CD8-positive, alpha-beta memory T cell (primary cell): ENCODE measurements around the gene OR51S1. TPM values are rescaled to one million over a fixed set of nuclear protein-coding genes. Genes with fewer than 3 reads are reported as not detected.

Experiments used
- CTCF ChIA-PET: fragments of 350-600 bp; sonication (Branson Sonifier 250); formaldehyde crosslinking; loops from one replicate; lab custom pipeline; 2021; ENCODE audit warnings: antibody characterized with exemption; lab: Charles Lee
- POLR2A ChIA-PET: fragments of 350-600 bp; sonication (Branson Sonifier 250); formaldehyde crosslinking; loops from one replicate; lab custom pipeline; 2021; ENCODE audit warnings: antibody characterized with exemption; lab: Charles Lee
- DNase-seq, 5 donors: peaks; one replicate each; pipeline versions ENCODE4 v3.0.0 to v3.0.0-alpha.2; 2020 to 2022; ENCODE audit warnings: mixed read lengths in 1 of 5
- H3K27ac ChIP-seq: one replicate; pipeline ENCODE4 v1.7.0; 2013; ENCODE audit warnings: low read depth, mild to moderate bottlenecking, low read length, moderate library complexity
- H3K27me3 ChIP-seq: 2 replicates; pipeline ENCODE4 v1.7.0; 2013; ENCODE audit warnings: low read length, mild to moderate bottlenecking; ENCODE audit not compliant: insufficient read depth, poor library complexity, severe bottlenecking
- H3K36me3 ChIP-seq: 2 replicates; pipeline ENCODE4 v1.7.0; 2013; ENCODE audit warnings: mild to moderate bottlenecking, low read length, moderate library complexity; ENCODE audit not compliant: insufficient read depth
- H3K4me1 ChIP-seq: 2 replicates; pipeline ENCODE4 v1.7.0; 2013; ENCODE audit warnings: mild to moderate bottlenecking, low read length, moderate library complexity; ENCODE audit not compliant: insufficient read depth
- H3K4me3 ChIP-seq: 2 replicates; pipeline ENCODE4 v1.7.0; 2013; ENCODE audit warnings: mild to moderate bottlenecking, low read length
- H3K9me3 ChIP-seq: 2 replicates; pipeline ENCODE4 v1.7.0; 2013; ENCODE audit warnings: mild to moderate bottlenecking, low read length
- H3K27ac Mint-ChIP-seq, 8 donors: one replicate each; pipeline ENCODE4 v1.8.0; 2020 to 2021; ENCODE audit warnings: mixed read lengths in 8 of 8, mild to moderate bottlenecking in 6 of 8, inconsistent platforms in 3 of 8, moderate library complexity in 3 of 8
- H3K27me3 Mint-ChIP-seq, 2 donors: one replicate each; pipeline ENCODE4 v1.8.0; 2020 to 2021; ENCODE audit warnings: mixed read lengths in 2 of 2, mild to moderate bottlenecking in 1 of 2, moderate library complexity in 1 of 2
- H3K36me3 Mint-ChIP-seq, 3 donors: one replicate each; pipeline ENCODE4 v1.8.0; 2020 to 2021; ENCODE audit warnings: mixed read lengths in 3 of 3, inconsistent platforms in 1 of 3, mild to moderate bottlenecking in 1 of 3
- H3K4me1 Mint-ChIP-seq, 3 donors: one replicate each; pipeline ENCODE4 v1.8.0; 2020 to 2021; ENCODE audit warnings: mixed read lengths in 3 of 3, inconsistent platforms in 1 of 3, mild to moderate bottlenecking in 1 of 3
- H3K4me3 Mint-ChIP-seq, 7 donors: one replicate each; pipeline ENCODE4 v1.8.0; 2020 to 2021; ENCODE audit warnings: mixed read lengths in 7 of 7, mild to moderate bottlenecking in 6 of 7, moderate library complexity in 4 of 7, inconsistent platforms in 2 of 7
- H3K9me3 Mint-ChIP-seq, 5 donors: one replicate each; pipeline ENCODE4 v1.8.0; 2020 to 2022; ENCODE audit warnings: mixed read lengths in 5 of 5, mild to moderate bottlenecking in 3 of 5, moderate library complexity in 2 of 5, inconsistent platforms in 1 of 5
- polyA plus RNA-seq: library from polyadenylated mRNA; unstranded; fragments of 300-500 nt; fragmentation: Illumina TruSeq; gene quantifications from one replicate; pipeline ENCODE4 v1.2.3, GENCODE V29; 2021
- total RNA-seq, 2 experiments: library from RNA; stranded (reverse); gene quantifications; one replicate each; pipeline ENCODE4 v1.2.3, GENCODE V29; 2021

OR51S1 gene
- total and polyA plus RNA-seq, 3 experiments from 2014 or later, result not detected

GRCh38 chr11:4798427-4799183 lies 50.4 kb downstream of the OR51S1 start:
- H3K4me3 ChIP-seq, result no peak overlapping the region
- no peaks in the 10 kb centered on the region for H3K4me1 Mint-ChIP-seq
- H3K36me3 Mint-ChIP-seq, result no peaks in the 10 kb centered on the region
- H3K27ac ChIP-seq, result no peak overlapping the region
- H3K36me3 ChIP-seq, result no peaks in the 10 kb centered on the region
- POLR2A ChIA-PET, result no interaction called here
- no peaks in the 10 kb centered on the region for H3K27me3 ChIP-seq
- no peak for DNase-seq
- H3K9me3 ChIP-seq, result no peaks in the 10 kb centered on the region
- no peak overlapping the region for H3K27ac Mint-ChIP-seq
- no peaks in the 10 kb centered on the region for H3K4me1 ChIP-seq
- CTCF ChIA-PET, result no interaction called here
- H3K27me3 Mint-ChIP-seq, result peaks cover 4 to 6% of the 10 kb centered on the region in 2 donors
- no peak overlapping the region for H3K4me3 Mint-ChIP-seq
- no peaks in the 10 kb centered on the region for H3K9me3 Mint-ChIP-seq

Other genes starting within 250 kb of the OR51S1 start
- 10 to 100 TPM; 11.8 to 12.2 TPM for gene TRIM68, start 241.0 kb downstream of the OR51S1 start, total RNA-seq
- gene TRIM68, start 241.0 kb downstream of the OR51S1 start, polyA plus RNA-seq, result 14.9 TPM
- gene OR51D1, start 211.7 kb downstream of the OR51S1 start, total RNA-seq, result not detected
- gene OR51D1, start 211.7 kb downstream of the OR51S1 start, polyA plus RNA-seq, result not detected
- not detected for gene OR51E1, start 205.2 kb downstream of the OR51S1 start, total RNA-seq
- gene OR51E1, start 205.2 kb downstream of the OR51S1 start, polyA plus RNA-seq, result not detected
- not detected for gene OR51E2, start 151.4 kb downstream of the OR51S1 start, total RNA-seq
- gene OR51E2, start 151.4 kb downstream of the OR51S1 start, polyA plus RNA-seq, result not detected
- gene MMP26, start 144.4 kb downstream of the OR51S1 start, total RNA-seq, result not detected
- not detected for gene MMP26, start 144.4 kb downstream of the OR51S1 start, polyA plus RNA-seq
- not detected for gene OR51F1, start 79.3 kb downstream of the OR51S1 start, total RNA-seq
- gene OR51F1, start 79.3 kb downstream of the OR51S1 start, polyA plus RNA-seq, result not detected
- not detected for gene OR52R1, start 44.8 kb downstream of the OR51S1 start, total RNA-seq
- gene OR52R1, start 44.8 kb downstream of the OR51S1 start, polyA plus RNA-seq, result not detected
- not detected for gene OR51F2, start 27.9 kb downstream of the OR51S1 start, total RNA-seq
- gene OR51F2, start 27.9 kb downstream of the OR51S1 start, polyA plus RNA-seq, result not detected
- gene OR51T1, start 32.7 kb upstream of the OR51S1 start, total RNA-seq, result not detected
- not detected for gene OR51T1, start 32.7 kb upstream of the OR51S1 start, polyA plus RNA-seq
- not detected for gene OR51A7, start 54.6 kb upstream of the OR51S1 start, total RNA-seq
- gene OR51A7, start 54.6 kb upstream of the OR51S1 start, polyA plus RNA-seq, result not detected
- gene OR51G2, start 70.1 kb upstream of the OR51S1 start, total RNA-seq, result not detected
- not detected for gene OR51G2, start 70.1 kb upstream of the OR51S1 start, polyA plus RNA-seq
- gene OR51G1, start 75.1 kb upstream of the OR51S1 start, total RNA-seq, result not detected
- gene OR51G1, start 75.1 kb upstream of the OR51S1 start, polyA plus RNA-seq, result not detected
- gene OR51A4, start 98.4 kb upstream of the OR51S1 start, total RNA-seq, result not detected
- not detected for gene OR51A4, start 98.4 kb upstream of the OR51S1 start, polyA plus RNA-seq
- not detected for gene OR51A2, start 106.5 kb upstream of the OR51S1 start, total RNA-seq
- not detected for gene OR51A2, start 106.5 kb upstream of the OR51S1 start, polyA plus RNA-seq
- not detected for gene OR51L1, start 145.6 kb upstream of the OR51S1 start, total RNA-seq
- not detected for gene OR51L1, start 145.6 kb upstream of the OR51S1 start, polyA plus RNA-seq
- gene OR52J3, start 197.3 kb upstream of the OR51S1 start, total RNA-seq, result not detected
- not detected for gene OR52J3, start 197.3 kb upstream of the OR51S1 start, polyA plus RNA-seq
- not detected for gene OR52E2, start 210.4 kb upstream of the OR51S1 start, total RNA-seq
- not detected for gene OR52E2, start 210.4 kb upstream of the OR51S1 start, polyA plus RNA-seq
- gene OR52E1, start 220.4 kb upstream of the OR51S1 start, total RNA-seq, result not detected
- gene OR52E1, start 220.4 kb upstream of the OR51S1 start, polyA plus RNA-seq, result not detected